ENCODE measurements around the gene ADGB. TPM values are rescaled to one million over a fixed set of nuclear protein-coding genes. Genes with fewer than 3 reads are reported as not detected.

ADGB gene
- total RNA-seq, 2 experiments from 2014 or later = not detected

- Histone ChIP-seq H3K36me3 (ENCODE audit: insufficient read depth, low read length) (no peaks in the 10 kb centered on the region), H3K27ac (ENCODE audit: low read depth in 1 of 2, low read length in 2 of 2) (no peak overlapping the region), H3K4me3 (ENCODE audit: low read length) (no peak overlapping the region), H3K4me1 (ENCODE audit: insufficient read depth, low read length) (no peaks in the 10 kb centered on the region), H3K9me3 (ENCODE audit: control insufficient read depth in 1 of 2, insufficient read depth in 1 of 2, low read length in 2 of 2) (peaks cover 0 to 10% of the 10 kb centered on the region in 2 experiments), H3K27me3 (ENCODE audit: control insufficient read depth in 1 of 2, insufficient read depth in 2 of 2, low read length in 2 of 2) (no peaks in the 10 kb centered on the region)
- Mint-ChIP-seq H3K36me3 (ENCODE audit: low read depth) (no peaks in the 10 kb centered on the region), H3K9me3 (no peaks in the 10 kb centered on the region), H3K4me3 (no peak overlapping the region), H3K4me1 (ENCODE audit: low read depth) (no peaks in the 10 kb centered on the region), H3K27ac (no peak overlapping the region), H3K27me3 (no peaks in the 10 kb centered on the region)
- DNase-seq (no peak), ATAC-seq (ENCODE audit: poor library complexity) (no peak)
- CTCF ChIA-PET = no interaction called here
- intact Hi-C loops (cut with DNase I, micrococcal nuclease) = no loop called here
- POLR2A ChIA-PET = no interaction called here
- TF ChIP-seq CTCF (IDR thresholded peaks at IDR 0.05) = no peak
Observed at GRCh38 chr6:146574211-146574610, 24.6 kb upstream of the ADGB start.

- Histone ChIP-seq H3K4me3 (ENCODE audit: low read length) (no peak overlapping the region), H3K36me3 (ENCODE audit: insufficient read depth, low read length) (no peaks in the 10 kb centered on the region), H3K4me1 (ENCODE audit: insufficient read depth, low read length) (no peaks in the 10 kb centered on the region), H3K9me3 (ENCODE audit: control insufficient read depth in 1 of 2, insufficient read depth in 1 of 2, low read length in 2 of 2) (no peaks in the 10 kb centered on the region), H3K27ac (ENCODE audit: low read depth in 1 of 2, low read length in 2 of 2) (no peak overlapping the region), H3K27me3 (ENCODE audit: control insufficient read depth in 1 of 2, insufficient read depth in 2 of 2, low read length in 2 of 2) (no peaks in the 10 kb centered on the region)
- ATAC-seq (ENCODE audit: poor library complexity) = no peak
- ChIA-PET POLR2A (no interaction called here), CTCF (no interaction called here)
- no peaks in the 10 kb centered on the region for H3K36me3 Mint-ChIP-seq (ENCODE audit: low read depth)
- H3K27ac Mint-ChIP-seq = no peak overlapping the region
- intact Hi-C loops (cut with DNase I, micrococcal nuclease) = no loop called here
- no peaks in the 10 kb centered on the region for H3K4me1 Mint-ChIP-seq (ENCODE audit: low read depth)
- DNase-seq = no peak
- no peaks in the 10 kb centered on the region for H3K9me3 Mint-ChIP-seq
- TF ChIP-seq CTCF (IDR thresholded peaks at IDR 0.05) = no peak
- H3K4me3 Mint-ChIP-seq = no peak overlapping the region
- no peaks in the 10 kb centered on the region for H3K27me3 Mint-ChIP-seq
Observed at GRCh38 chr6:146578054-146578453, 20.7 kb upstream of the ADGB start.

- Mint-ChIP-seq H3K27ac (no peak overlapping the region), H3K4me3 (no peak overlapping the region), H3K27me3 (no peaks in the 10 kb centered on the region), H3K4me1 (ENCODE audit: low read depth) (no peaks in the 10 kb centered on the region), H3K9me3 (no peaks in the 10 kb centered on the region), H3K36me3 (ENCODE audit: low read depth) (no peaks in the 10 kb centered on the region)
- Histone ChIP-seq H3K27me3 (ENCODE audit: control insufficient read depth in 1 of 2, insufficient read depth in 2 of 2, low read length in 2 of 2) (no peaks in the 10 kb centered on the region), H3K27ac (ENCODE audit: low read depth in 1 of 2, low read length in 2 of 2) (no peak overlapping the region), H3K9me3 (ENCODE audit: control insufficient read depth in 1 of 2, insufficient read depth in 1 of 2, low read length in 2 of 2) (no peaks in the 10 kb centered on the region), H3K36me3 (ENCODE audit: insufficient read depth, low read length) (no peaks in the 10 kb centered on the region), H3K4me3 (ENCODE audit: low read length) (no peak overlapping the region), H3K4me1 (ENCODE audit: insufficient read depth, low read length) (no peaks in the 10 kb centered on the region)
- ATAC-seq (ENCODE audit: poor library complexity) (no peak), DNase-seq (no peak)
- ChIA-PET CTCF (no interaction called here), POLR2A (no interaction called here)
- TF ChIP-seq CTCF (IDR thresholded peaks at IDR 0.05) = no peak
- intact Hi-C loops (cut with DNase I, micrococcal nuclease) = no loop called here
Observed at GRCh38 chr6:146581968-146582367, 16.8 kb upstream of the ADGB start.
